Measurements from ENCODE around the gene MRTFA.

GRCh38 chr22:40368016-40368415 lies 268.5 kb downstream of the MRTFA start:
- TF ChIP-seq CTCF (conservative IDR thresholded peaks at IDR 0.05) (no peak), EZH2 (IDR thresholded peaks at IDR 0.05; ENCODE audit: low read depth) (no peak)

All from PC-9 (cell line).